ENCODE data around the gene ABCC10. TPM values are rescaled to one million over a fixed set of nuclear protein-coding genes. Genes with fewer than 3 reads are reported as not detected.

Gene ABCC10
- total and polyA plus RNA-seq, 7 donors = 7.8 to 11.0 (median 9.8) TPM

DNA sequence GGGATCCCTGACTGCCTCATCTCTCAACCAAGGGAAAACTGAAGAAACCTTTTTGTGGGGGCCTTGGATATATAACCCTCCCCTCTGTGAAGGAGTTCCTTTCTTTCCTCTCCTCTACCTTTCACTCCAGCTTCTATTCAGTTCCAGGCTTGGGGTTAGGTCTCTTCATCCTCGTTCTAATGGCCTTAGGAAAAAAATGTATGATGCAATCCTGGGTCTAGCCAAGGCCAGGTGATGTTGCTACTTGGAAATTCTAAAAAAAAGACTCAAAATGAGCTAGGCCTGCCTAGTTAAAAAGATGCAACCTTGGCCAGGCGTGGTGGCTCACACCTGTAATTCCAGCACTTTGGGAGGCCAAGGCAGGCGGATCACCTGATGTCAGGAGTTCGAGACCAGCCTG, 7.6 kb downstream of the ABCC10 start:
- 92 to 97% (median 95%) methylated on average over 4 of the region's 4 CpGs for WGBS, 3 donors
- intact Hi-C loops (cut with DNase I) = no loop called here
- DNase-seq (no peak), ATAC-seq (no peak)
- TF ChIP-seq, protein P1, sequence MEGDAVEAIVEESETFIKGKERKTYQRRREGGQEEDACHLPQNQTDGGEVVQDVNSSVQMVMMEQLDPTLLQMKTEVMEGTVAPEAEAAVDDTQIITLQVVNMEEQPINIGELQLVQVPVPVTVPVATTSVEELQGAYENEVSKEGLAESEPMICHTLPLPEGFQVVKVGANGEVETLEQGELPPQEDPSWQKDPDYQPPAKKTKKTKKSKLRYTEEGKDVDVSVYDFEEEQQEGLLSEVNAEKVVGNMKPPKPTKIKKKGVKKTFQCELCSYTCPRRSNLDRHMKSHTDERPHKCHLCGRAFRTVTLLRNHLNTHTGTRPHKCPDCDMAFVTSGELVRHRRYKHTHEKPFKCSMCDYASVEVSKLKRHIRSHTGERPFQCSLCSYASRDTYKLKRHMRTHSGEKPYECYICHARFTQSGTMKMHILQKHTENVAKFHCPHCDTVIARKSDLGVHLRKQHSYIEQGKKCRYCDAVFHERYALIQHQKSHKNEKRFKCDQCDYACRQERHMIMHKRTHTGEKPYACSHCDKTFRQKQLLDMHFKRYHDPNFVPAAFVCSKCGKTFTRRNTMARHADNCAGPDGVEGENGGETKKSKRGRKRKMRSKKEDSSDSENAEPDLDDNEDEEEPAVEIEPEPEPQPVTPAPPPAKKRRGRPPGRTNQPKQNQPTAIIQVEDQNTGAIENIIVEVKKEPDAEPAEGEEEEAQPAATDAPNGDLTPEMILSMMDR (IDR thresholded peaks at IDR 0.05) = no peak
- Histone ChIP-seq H3K27ac (no peak overlapping the region), H3K4me3 (no peak overlapping the region), H3K36me3 (ENCODE audit: insufficient read depth in 1 of 2, low read depth in 1 of 2) (peaks cover 0 to 83% of the 10 kb centered on the region in 2 donors), H3K4me1 (no peaks in the 10 kb centered on the region), H3K9me3 (no peaks in the 10 kb centered on the region), H3K27me3 (ENCODE audit: insufficient read depth in 3 of 3, low read length in 2 of 3) (no peaks in the 10 kb centered on the region)

DNA sequence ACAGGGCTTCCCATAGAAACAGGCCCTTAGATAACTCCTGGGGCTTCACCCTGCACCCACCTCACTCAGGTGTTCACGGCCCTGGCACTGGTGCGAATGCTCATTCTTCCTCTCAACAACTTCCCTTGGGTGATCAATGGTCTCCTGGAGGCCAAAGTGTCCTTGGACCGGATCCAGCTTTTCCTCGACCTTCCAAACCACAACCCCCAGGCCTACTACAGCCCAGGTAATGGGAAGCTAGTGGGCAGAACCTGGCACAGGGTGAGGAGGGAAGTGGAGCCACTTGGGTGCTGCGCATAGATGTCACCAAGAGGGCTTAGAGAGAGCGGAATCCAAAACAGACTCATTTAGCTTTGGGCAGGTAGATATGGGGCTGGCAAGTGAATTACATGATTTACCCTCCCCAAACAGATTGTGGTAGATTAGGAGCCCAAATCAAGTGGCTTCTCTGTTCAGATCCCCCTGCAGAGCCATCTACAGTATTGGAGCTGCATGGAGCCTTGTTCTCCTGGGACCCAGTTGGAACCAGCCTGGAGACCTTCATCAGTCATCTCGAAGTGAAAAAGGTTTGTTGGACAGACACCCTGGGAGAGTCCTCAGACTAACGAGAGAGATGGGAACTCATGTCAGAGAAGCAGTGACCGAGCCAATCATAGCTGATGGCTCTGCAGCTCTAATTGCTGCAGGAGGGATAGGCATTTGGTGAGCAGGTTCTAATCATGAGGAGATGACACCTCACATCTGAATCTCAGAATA, 8.5 kb downstream of the ABCC10 start:
- Histone ChIP-seq H3K4me1 (no peaks in the 10 kb centered on the region), H3K27me3 (ENCODE audit: insufficient read depth in 3 of 3, low read length in 2 of 3) (no peaks in the 10 kb centered on the region), H3K9me3 (no peaks in the 10 kb centered on the region), H3K27ac (no peak overlapping the region), H3K36me3 (ENCODE audit: insufficient read depth in 1 of 2, low read depth in 1 of 2) (peaks cover 0 to 88% of the 10 kb centered on the region in 2 donors), H3K4me3 (no peak overlapping the region)
- DNase-seq = no peak
- WGBS, 3 donors = 82 to 91% (median 86%) methylated on average over 9 of the region's 9 CpGs
- no peak for ATAC-seq
- intact Hi-C loops (cut with DNase I) = no loop called here
- TF ChIP-seq, protein P1 (IDR thresholded peaks at IDR 0.05) = no peak

DNA sequence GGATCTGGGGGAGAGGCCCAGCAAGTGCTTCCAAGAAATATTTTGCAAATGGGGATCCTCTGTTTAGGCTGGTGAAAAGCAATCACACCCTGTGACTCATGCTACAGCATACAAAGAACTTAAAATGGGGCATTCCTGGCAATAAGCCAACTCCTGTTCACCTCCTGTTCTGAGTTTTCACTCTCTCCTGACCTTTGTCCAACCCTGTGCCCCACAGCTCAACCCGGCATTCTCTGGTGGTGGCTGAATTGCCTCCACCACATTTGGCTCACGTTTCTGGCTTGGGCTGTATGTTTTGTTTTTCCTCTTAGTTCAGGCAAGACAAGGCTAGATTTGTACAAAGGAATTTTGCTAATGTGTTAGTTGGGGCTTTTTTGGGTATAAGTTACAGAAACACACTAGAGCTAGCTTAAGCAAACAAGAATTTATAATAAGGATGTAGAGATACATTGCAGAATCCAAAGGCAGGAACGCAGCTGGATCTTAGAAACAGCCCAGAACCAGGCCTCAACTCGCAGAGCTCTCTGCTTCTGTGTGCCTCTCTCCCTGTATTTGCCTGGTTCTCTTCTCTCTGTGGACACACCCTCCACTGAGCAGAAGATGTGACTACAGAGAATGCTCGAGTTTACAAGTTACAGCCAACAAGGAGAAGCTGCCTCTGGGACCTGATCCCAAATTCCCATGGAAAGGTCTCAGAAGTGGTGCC, 9.4 kb downstream of the ABCC10 start:
- no peaks in the 10 kb centered on the region for H3K4me1 ChIP-seq
- H3K4me3 ChIP-seq = no peak overlapping the region
- no peaks in the 10 kb centered on the region for H3K9me3 ChIP-seq
- WGBS, 3 donors = 35 to 37% (median 36%) methylated on average over 5 of the region's 5 CpGs
- TF ChIP-seq, protein P1 (IDR thresholded peaks at IDR 0.05) = no peak
- H3K36me3 ChIP-seq (ENCODE audit: insufficient read depth in 1 of 2, low read depth in 1 of 2) = peaks cover 0 to 89% of the 10 kb centered on the region in 2 donors
- ATAC-seq (peak in 1 of 4 donors; percentile 27), DNase-seq (no peak)
- H3K27ac ChIP-seq = no peak overlapping the region
- intact Hi-C loops (cut with DNase I) = no loop called here
- no peaks in the 10 kb centered on the region for H3K27me3 ChIP-seq (ENCODE audit: insufficient read depth in 3 of 3, low read length in 2 of 3)

DNA sequence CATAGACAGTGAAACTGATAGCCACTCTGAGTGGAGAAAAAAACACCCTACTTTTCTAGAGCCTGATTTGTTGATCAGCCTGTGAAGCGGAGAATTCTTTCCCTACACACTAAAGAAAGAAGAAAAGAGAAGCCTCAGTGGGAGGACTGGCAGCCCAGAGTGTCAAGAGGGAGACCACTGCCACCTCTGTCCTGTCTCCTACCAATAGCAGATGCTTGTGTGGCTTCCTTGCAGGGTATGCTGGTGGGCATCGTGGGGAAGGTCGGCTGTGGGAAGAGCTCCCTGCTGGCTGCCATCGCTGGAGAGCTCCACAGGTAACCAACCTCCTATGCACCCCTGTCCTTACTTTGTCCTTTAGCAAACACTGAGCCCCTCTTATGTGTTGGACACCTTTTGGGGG, 10.4 kb downstream of the ABCC10 start:
- 68 to 72% (median 71%) methylated on average over 4 of the region's 4 CpGs for WGBS, 3 donors
- TF ChIP-seq, protein P1 (IDR thresholded peaks at IDR 0.05) = no peak
- ATAC-seq = no peak
- Histone ChIP-seq H3K27ac (no peak overlapping the region), H3K4me1 (no peaks in the 10 kb centered on the region), H3K27me3 (ENCODE audit: insufficient read depth in 3 of 3, low read length in 2 of 3) (no peaks in the 10 kb centered on the region), H3K9me3 (no peaks in the 10 kb centered on the region), H3K36me3 (ENCODE audit: insufficient read depth in 1 of 2, low read depth in 1 of 2) (peaks cover 0 to 89% of the 10 kb centered on the region in 2 donors), H3K4me3 (no peak overlapping the region)
- DNase-seq = no peak
- intact Hi-C loops (cut with DNase I) = no loop called here
